NCI-H2107 (cell line): ENCODE data around the gene SMIM3.
A peak's percentile ranks its signal among the peaks of the same experiment; 100 is the strongest.
"Not testable (repeated sequence)": the region's sequence is repeated elsewhere in the genome, so short reads cannot be mapped to it uniquely, and the experiment has no call there.

Source experiments
- DNase-seq: peaks from one replicate; lab custom pipeline; 2025; lab: John Stamatoyannopoulos, UW

Gene SMIM3

DNA sequence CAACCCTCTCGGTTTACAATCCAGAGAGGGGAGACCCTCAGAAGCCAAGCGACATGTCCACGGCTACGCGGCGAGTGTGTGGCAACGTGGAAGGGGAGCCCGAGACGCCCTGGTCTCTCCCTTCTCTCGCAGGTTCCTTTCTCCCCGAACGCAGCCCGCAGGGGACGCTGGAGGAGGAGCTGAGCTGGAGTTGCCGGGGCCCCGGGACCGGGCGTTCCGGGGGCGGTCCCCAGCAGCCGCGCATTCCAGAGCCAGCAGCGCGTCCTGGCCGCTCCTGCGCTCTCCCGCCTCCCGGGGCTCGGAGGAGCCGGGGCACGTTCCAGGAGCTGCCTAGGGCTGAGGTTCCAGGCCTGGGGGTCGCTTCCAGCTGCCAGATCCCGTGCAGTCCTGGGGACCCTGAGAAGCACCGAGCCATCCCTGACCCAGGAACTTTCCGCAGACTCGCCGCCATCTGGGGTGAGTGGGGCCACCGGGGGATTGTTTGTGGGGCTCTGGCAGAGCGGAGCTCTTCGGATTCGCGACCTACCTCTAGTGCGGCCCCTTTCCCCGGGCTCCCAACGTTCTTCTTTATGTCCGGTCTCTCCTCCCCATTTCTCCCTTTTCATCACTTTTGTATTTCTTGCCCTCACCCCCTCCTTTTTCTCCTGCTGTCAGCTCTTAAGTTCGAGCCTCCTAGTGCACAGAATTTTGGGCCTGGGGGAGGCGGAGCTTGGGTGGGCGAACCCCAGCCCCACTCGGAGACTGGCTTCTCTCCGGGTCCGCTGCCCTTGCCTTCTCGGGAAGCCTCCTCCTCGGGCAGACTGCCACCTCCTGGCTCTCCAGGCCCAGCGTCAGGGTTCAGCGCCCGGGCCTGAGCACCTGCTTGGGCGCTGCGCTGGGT lies at the start of gene SMIM3:
TSS of gene SMIM3 (plus strand) at position 241 of the 880 bp plus-strand sequence. CDS start 16,684 bp downstream, outside the sequence.
- DNase-seq = no peak

DNA sequence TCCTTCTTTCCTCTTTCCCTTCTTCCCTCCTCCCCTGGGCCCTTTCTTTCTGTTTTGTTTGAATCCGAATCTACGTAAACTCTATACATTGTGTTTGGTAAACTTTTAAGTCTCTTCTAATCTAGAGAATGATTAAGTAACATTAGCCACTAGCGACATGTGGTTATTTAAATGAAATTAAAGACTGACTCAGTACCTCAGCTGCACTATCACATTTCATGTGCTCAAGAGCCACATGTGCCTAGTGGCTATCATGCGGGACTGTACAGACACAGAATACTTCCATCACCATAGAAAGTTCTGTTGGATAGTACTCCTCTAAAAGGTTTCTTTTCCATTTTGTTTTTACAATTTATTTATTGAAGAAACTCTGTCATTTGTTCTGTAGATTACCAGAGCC lies 48.7 kb upstream of the SMIM3 start:
- DNase-seq = no peak

- no peak for DNase-seq
Observed at GRCh38 chr5:150731669-150732242, 46.8 kb upstream of the SMIM3 start.

DNA sequence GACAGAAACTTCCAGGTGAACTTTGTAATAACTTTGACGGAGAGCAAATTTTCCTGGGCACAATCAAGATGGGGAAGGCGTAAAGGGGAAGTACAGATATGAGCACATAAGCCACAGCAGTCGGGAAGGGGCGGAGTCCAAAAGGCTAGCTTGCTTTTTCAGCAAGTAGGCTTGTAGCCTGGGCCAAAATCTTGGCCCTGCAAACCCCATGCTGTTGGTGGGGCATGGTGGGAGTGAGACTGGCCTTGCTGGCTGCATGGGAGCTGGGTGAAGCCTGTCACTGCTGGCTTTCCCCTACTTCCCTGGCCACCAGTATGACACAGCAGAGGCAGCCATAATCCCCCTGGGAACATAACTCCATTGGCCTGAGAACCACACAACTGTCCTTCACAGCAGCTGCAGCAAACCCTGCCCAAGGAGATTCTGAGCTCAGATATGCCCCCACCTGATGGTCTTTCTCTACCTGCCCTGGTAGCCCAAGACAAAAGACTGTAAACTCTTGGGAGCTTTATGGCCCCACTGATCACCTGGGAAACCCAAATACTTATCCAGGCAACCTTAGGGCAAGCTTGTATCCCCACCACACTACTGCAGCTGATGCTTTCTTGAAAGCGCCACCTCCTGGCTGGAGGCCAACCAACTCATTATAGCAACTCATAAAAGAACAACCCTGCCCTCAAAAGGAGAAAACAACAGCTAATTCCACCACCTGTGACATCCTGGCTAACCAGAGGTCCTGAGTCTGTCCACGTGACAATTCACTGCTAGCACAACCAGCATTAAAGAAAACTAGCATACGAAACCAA lies 43.8 kb upstream of the SMIM3 start:
- no peak for DNase-seq

DNA sequence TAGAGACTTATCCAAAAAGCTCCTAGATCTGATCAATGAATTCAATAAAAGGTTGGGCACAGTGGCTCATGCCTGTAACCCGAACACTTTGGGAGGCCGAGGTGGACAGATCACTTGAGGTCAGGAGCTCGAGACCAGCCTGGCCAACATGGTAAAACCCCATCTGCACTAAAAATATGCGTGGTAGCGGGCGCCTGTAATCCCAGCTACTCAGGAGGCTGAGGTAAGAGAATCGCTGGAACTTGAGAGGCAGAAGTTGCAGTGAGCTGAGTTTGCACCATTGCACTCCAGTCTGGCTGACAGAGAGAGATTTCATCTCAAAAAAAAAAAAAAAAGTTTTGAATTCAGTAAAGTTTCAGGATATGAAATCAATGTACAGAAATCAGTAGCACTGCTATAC lies 39.7 kb upstream of the SMIM3 start:
- no peak for DNase-seq

DNA sequence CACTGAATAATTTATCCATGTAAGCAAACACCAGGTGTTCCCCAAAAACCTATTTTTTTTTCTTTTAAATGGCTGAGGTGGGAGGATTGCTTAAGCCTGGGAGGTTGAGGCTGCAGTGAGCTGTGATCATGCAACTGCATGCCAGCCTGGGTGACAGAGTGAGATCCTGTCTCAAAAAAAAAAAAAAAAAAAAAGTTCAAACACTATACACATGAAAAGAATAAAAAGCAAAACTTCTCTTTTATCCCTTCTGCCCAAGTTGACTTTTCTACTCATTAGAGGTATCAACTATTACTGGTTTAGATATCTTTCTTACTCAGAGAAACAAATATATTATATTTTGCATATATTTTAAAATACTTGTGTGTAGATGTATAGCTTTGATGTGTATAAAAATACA lies 37.6 kb upstream of the SMIM3 start:
- no peak for DNase-seq

- not testable (repeated sequence) for DNase-seq
Observed at GRCh38 chr5:150742455-150743141, 36.0 kb upstream of the SMIM3 start.

DNA sequence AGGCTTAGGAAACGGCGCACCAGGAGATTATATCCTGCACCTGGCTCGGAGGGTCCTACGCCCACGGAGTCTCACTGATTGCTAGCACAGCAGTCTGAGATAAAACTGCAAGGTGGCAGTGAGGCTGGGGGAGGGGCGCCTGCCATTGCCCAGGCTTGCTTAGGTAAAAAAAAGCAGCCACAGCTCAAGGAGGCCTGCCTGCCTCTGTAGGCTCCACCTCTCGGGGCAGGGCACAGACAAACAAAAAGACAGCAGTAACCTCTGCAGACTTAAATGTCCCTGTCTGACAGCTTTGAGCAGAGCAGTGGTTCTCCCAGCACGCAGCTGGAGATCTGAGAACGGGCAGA lies 35.4 kb upstream of the SMIM3 start:
- not testable (repeated sequence) for DNase-seq

DNA sequence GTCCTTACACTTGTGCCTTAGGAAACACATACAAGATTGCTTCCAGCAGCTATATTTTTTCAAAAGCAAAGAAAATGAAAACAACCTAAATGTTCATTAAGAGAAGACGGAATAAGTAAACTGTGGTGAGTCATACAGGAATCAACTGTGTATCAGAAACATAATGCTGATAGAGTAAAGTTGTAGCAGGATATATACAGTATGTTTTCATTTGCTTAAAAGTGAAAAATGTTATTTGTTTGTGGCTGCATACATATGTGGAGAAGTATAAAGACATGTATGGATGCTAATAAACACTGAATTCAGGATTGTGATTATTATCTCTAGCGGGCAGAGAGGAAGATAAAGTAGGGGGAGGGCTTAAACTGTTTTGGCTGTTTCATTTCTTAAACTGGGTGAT lies 28.1 kb upstream of the SMIM3 start:
- no peak for DNase-seq

DNA sequence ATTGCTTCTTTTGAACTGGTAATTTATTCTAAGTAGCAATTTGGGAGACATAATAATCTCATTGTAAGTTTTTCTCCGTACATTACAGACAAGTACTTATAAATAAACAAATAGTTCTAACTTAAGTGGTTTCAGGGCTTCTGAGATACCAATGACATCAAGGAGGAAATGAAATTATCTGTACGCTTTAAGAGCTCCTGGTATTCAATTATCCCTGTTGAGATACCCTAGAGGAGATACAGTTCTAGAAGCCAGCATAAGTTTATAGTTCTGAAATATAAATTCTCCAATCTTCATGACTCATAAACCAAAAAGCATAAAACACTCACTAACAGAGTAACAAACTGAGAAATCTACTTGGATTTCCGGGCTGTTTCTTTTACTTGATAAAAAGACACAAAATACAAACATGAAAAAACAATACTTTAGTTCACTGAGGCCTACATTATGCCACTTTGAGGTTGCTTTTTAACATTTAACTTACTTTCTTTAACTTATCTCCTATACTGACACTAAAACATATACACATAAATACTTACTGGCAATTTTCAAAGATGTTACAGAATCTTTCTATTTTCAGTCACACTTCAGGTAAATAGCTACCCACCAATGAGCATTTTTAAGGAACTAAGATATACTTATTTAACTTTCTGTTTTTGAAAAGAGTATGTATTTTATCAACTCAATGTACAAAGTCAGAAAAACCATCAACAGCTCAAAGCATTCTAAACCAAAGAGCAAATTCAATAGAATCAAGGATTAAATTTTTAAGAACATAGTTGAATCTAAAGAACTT lies 27.3 kb upstream of the SMIM3 start:
- DNase-seq = no peak

DNA sequence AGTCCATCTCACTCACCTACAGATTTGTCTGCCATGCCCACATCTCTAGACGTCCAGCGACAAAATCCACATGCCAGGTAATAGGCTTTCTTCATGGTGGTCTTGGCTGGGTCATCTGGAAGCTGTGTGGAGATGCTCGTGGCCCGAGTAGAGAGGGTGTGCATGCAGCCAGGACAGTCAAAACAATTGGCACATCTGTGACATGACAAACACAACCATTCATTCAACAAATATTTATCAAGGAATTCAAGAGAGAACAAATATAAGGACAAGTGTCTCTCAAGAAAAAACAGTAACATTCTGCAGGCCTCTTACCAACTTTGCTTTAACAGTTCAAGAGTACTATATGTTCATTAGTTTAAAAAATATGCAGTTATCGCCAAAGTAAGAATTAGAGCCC lies 25.1 kb upstream of the SMIM3 start:
- DNase-seq = no peak

GRCh38 chr5:150753863-150754262 lies 24.7 kb upstream of the SMIM3 start:
- DNase-seq = no peak

DNA sequence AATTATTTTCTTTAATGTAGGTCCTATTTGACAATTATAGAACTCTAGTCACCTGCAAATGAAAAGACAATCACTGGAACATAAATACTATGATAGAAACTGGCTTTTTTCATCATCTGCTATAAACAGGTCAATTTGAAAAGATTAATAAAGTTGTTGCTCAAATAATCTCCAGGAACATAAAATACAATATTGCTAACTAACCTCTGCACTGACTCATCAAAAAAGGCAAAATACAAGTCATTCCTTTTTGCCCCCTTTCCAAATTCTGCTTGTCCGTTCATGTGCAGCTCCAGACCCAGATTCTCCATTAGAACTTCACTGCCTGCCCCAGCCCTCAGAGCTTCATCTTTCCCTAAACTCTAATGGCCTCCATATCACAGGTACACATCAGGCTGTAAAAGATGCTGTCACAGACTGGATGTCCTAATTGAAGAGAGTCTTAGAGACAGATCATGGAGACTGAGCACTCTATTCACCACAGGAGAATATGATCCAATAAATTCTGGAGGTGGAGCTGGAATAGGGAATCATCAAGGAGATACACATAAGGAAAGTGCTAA lies 21.4 kb upstream of the SMIM3 start:
- DNase-seq = no peak

DNA sequence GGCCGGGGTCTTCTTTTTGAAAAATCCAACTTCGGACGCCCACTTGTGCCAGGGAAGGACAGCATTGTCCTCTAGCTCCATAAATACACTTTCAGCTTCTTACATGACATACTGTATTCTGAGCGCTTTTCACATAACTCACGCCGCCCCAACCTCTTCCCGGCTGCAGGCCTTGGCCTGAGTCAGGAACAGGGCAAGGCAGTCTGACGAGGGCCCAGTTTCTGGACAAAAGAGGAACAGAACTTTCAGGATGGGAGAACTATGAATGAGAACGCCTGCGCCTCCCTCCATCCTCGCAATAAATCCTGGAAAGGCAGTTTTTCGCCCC lies 20.4 kb upstream of the SMIM3 start:
- DNase-seq = no peak

GRCh38 chr5:150758531-150759333 lies 19.8 kb upstream of the SMIM3 start, which contains the start of gene DCTN4:
TSS of gene DCTN4 (minus strand) at chr5:150759017. CDS start at chr5:150758993, 24 bp downstream.
- DNase-seq = peak; percentile 69

GRCh38 chr5:150759334-150759583 lies 19.3 kb upstream of the SMIM3 start:
- no peak for DNase-seq

DNA sequence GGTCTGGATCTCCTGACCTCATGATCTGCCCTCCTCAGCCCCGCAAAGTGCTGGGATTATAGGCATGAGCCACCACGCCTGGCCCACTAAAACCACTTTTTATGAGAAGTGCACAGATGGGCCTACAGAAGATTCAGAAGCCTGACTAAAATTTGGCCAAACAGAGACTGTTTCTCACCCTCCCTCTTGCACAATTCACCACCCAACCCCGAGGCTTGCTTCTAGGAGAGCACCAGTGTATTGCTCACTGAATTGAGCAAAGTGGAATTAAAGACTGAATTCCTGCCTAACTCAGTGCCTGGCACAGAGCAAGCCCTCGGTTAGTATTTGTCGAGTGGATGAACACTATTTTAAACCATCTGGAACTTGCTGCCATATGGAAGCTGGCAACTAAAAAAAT lies 16.3 kb upstream of the SMIM3 start:
- no peak for DNase-seq

DNA sequence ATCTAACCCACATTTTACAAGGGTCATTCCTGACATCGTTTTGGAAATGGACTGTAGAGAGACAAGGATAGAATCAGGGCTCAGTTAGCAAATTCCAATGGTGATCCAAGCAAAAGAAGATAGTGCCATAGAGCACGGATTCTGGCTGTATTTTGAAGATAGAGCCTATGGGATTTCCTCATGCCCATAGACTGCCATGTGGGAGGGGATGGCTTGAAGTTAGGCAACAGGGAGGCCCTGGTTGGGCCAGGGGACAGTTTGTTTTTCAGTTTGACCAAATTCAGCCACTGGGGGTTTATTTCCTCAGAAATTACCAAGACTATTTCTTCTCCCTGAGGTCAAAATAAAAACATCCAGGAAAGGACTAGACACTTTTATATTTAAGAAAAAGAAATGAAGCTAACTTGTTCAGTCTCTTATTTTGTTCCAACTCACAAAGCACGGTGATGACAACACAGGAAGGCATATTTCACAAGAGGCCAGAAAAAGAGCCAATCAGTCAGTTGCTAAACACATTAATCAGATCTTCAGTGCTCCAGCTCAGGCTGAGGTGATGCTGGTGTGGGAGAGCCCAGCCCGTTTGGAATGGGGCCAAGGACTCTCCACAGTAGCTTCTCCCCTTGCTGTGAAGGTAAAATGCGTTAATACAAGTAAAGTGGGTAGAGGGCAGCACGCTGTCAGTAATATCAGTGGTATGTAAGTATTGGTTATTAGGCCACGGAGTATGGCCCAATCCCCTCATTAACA lies 15.4 kb upstream of the SMIM3 start:
- DNase-seq = no peak

DNA sequence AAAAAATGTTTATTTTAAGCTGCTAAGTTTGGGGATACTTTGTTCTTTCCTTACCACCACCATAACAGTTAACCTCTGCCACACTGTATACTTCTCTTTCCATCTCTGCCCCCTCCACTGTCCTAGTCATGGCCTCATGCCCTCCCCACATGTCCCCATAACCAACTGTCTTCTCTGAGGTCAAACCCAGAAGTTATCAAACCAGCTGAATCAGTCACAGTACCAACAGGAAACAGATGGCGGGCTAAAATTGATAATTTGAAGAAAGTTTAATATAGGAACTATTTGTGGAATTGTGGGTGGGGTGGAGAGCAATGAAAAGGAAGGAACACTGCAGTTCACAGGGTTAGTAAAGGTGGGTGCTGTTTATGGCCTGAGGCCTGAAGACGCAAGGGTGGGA lies 14.0 kb upstream of the SMIM3 start:
- no peak for DNase-seq
